ENCODE measurements around the gene UTY.

GRCh38 chrY:13381110-13381683 lies 98.6 kb downstream of the UTY start:
- TF ChIP-seq CTCF (IDR thresholded peaks at IDR 0.05) (no peak), POLR2AphosphoS5 (IDR thresholded peaks at IDR 0.05) (no peak), POLR2A (IDR thresholded peaks at IDR 0.05) (no peak)
